ENCODE measurements around the gene ABCG5.

The ABCG5 gene

DNA sequence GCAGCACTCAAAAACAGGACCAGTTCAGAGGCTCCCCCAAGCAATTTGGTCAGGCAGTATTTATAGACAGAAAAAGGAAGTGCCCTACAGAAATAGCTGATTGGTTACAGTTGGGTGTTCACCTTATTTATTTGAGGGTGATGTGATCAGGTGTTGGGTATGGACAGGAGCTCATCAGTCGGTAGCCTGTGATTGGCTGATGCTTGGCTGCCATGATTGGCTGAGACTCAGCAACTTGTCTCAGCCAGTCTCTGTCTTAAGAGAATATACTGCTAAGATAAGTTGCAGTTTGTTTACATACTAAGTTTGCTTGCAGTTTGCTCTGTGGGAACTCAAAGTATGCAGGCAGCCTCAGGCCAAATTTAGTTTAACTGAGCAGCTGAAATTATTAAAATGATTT, 9.6 kb upstream of the ABCG5 start:
- Histone ChIP-seq H3K14ac (ENCODE audit: low read length) (no peak overlapping the region), H4K8ac (ENCODE audit: low read depth, low read length) (no peak overlapping the region), H3K27ac (ENCODE audit: low read depth, low read length) (no peak overlapping the region), H3K18ac (ENCODE audit: low read length) (no peak overlapping the region), H2BK5ac (ENCODE audit: low read depth, low read length, poor library complexity) (no peak overlapping the region), H3K4me3 (ENCODE audit: low read depth, low read length) (no peak overlapping the region), H3K4me2 (ENCODE audit: low read length) (no peak overlapping the region), H3K23ac (ENCODE audit: low read length) (no peak overlapping the region), H3K9ac (ENCODE audit: low read length) (no peak overlapping the region), H2AK5ac (ENCODE audit: low read length) (no peak overlapping the region), H3K36me3 (ENCODE audit: control insufficient read depth in 1 of 2, insufficient read depth in 2 of 2, low read length in 2 of 2) (no peaks in the 10 kb centered on the region), H3K79me2 (ENCODE audit: control insufficient read depth, insufficient read depth, low read length, poor library complexity) (no peaks in the 10 kb centered on the region), H2AFZ (ENCODE audit: insufficient read depth, low read length, poor library complexity) (no peak overlapping the region), H4K91ac (ENCODE audit: low read depth, low read length) (no peak overlapping the region), H3K4me1 (ENCODE audit: control insufficient read depth in 1 of 2, insufficient read depth in 2 of 2, low read length in 2 of 2) (no peaks in the 10 kb centered on the region), H3K9me3 (ENCODE audit: insufficient read depth, low read depth, low read length) (no peaks in the 10 kb centered on the region), H3K27me3 (ENCODE audit: insufficient read depth, low read length) (no peaks in the 10 kb centered on the region), H2BK12ac (ENCODE audit: low read length) (no peak overlapping the region), H3K4ac (ENCODE audit: low read depth, low read length) (no peak overlapping the region), H2BK120ac (ENCODE audit: insufficient read depth, low read length, poor library complexity) (no peak overlapping the region), H3K79me1 (ENCODE audit: low read length) (no peaks in the 10 kb centered on the region), H4K12ac (ENCODE audit: low read depth, low read length) (no peak overlapping the region)
- DNase-seq: peak; percentile 5 to 38
- no CpG with 5 or more reads among the region's 1 CpG for WGBS (ENCODE audit: extremely low coverage, insufficient coverage, insufficient read length)

DNA sequence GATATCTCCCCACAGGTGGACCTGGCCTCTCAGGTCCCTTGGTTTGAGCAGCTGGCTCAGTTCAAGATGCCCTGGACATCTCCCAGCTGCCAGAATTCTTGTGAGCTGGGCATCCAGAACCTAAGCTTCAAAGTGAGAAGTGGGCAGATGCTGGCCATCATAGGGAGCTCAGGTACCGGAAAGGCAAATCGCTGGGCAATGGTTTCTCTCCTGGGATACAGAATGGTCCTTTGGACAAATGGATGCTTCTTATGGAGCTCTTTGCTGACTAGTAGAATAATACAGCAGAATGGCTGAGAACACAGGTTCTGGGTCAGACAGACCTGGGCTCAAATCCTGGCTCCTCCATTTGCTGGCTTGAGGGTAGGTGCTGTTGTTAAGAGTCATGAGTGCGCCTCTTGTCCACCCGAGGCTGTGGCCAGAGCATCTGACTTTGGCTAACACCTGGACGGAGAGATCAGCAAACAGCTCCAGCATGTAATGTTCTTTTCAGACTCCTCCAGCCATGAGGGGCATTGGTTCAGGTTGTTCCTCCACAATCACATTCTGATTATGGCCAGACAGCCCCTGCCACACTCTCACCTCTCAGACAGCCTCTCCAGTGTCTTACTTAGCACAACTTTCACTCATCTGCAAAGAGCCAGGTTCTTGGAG, 7.6 kb upstream of the ABCG5 start:
- Histone ChIP-seq H3K23ac (ENCODE audit: low read length) (no peak overlapping the region), H4K8ac (ENCODE audit: low read depth, low read length) (no peak overlapping the region), H3K4me1 (ENCODE audit: control insufficient read depth in 1 of 2, insufficient read depth in 2 of 2, low read length in 2 of 2) (no peaks in the 10 kb centered on the region), H3K27ac (ENCODE audit: low read depth, low read length) (no peak overlapping the region), H2BK5ac (ENCODE audit: low read depth, low read length, poor library complexity) (no peak overlapping the region), H3K4ac (ENCODE audit: low read depth, low read length) (no peak overlapping the region), H2BK12ac (ENCODE audit: low read length) (no peak overlapping the region), H2AK5ac (ENCODE audit: low read length) (no peak overlapping the region), H3K18ac (ENCODE audit: low read length) (no peak overlapping the region), H3K27me3 (ENCODE audit: insufficient read depth, low read length) (no peaks in the 10 kb centered on the region), H3K9ac (ENCODE audit: low read length) (no peak overlapping the region), H3K36me3 (ENCODE audit: control insufficient read depth in 1 of 2, insufficient read depth in 2 of 2, low read length in 2 of 2) (no peaks in the 10 kb centered on the region), H4K12ac (ENCODE audit: low read depth, low read length) (no peak overlapping the region), H3K9me3 (ENCODE audit: insufficient read depth, low read depth, low read length) (no peaks in the 10 kb centered on the region), H3K79me2 (ENCODE audit: control insufficient read depth, insufficient read depth, low read length, poor library complexity) (no peaks in the 10 kb centered on the region), H3K4me3 (ENCODE audit: low read depth, low read length) (no peak overlapping the region), H3K79me1 (ENCODE audit: low read length) (no peaks in the 10 kb centered on the region), H4K91ac (ENCODE audit: low read depth, low read length) (no peak overlapping the region), H2AFZ (ENCODE audit: insufficient read depth, low read length, poor library complexity) (no peak overlapping the region), H3K14ac (ENCODE audit: low read length) (no peak overlapping the region), H2BK120ac (ENCODE audit: insufficient read depth, low read length, poor library complexity) (no peak overlapping the region), H3K4me2 (ENCODE audit: low read length) (no peak overlapping the region)
- no CpG with 5 or more reads among the region's 5 CpGs for WGBS (ENCODE audit: extremely low coverage, insufficient coverage, insufficient read length)
- DNase-seq: no peak

DNA sequence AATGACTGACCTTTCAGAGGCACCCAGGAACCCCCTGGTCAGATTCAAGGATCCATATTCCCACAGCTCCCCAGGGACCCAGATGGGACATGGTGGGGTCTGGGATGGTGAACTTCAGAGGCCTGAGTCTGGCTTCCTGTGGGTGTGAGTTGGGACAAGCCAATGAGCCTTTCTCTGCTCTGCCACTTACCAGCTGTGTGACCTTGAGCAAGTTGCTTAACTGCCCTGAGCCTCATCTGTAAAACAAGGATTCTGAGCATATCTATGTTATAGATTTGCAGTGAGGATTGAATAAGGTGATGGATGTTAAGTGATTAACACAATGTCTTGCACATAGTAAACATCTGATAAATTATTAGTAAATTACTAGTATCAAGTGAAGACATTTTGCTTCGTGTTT, 6.5 kb upstream of the ABCG5 start:
- Histone ChIP-seq H3K4me1 (ENCODE audit: control insufficient read depth in 1 of 2, insufficient read depth in 2 of 2, low read length in 2 of 2) (no peaks in the 10 kb centered on the region), H4K91ac (ENCODE audit: low read depth, low read length) (no peak overlapping the region), H3K36me3 (ENCODE audit: control insufficient read depth in 1 of 2, insufficient read depth in 2 of 2, low read length in 2 of 2) (no peaks in the 10 kb centered on the region), H3K14ac (ENCODE audit: low read length) (no peak overlapping the region), H2AK5ac (ENCODE audit: low read length) (no peak overlapping the region), H2AFZ (ENCODE audit: insufficient read depth, low read length, poor library complexity) (no peak overlapping the region), H2BK12ac (ENCODE audit: low read length) (no peak overlapping the region), H3K4me2 (ENCODE audit: low read length) (no peak overlapping the region), H3K18ac (ENCODE audit: low read length) (no peak overlapping the region), H3K79me2 (ENCODE audit: control insufficient read depth, insufficient read depth, low read length, poor library complexity) (no peaks in the 10 kb centered on the region), H4K12ac (ENCODE audit: low read depth, low read length) (no peak overlapping the region), H3K9ac (ENCODE audit: low read length) (no peak overlapping the region), H2BK120ac (ENCODE audit: insufficient read depth, low read length, poor library complexity) (no peak overlapping the region), H3K23ac (ENCODE audit: low read length) (no peak overlapping the region), H4K8ac (ENCODE audit: low read depth, low read length) (no peak overlapping the region), H3K4ac (ENCODE audit: low read depth, low read length) (no peak overlapping the region), H3K4me3 (ENCODE audit: low read depth, low read length) (no peak overlapping the region), H3K79me1 (ENCODE audit: low read length) (no peaks in the 10 kb centered on the region), H3K9me3 (ENCODE audit: insufficient read depth, low read depth, low read length) (no peaks in the 10 kb centered on the region), H3K27me3 (ENCODE audit: insufficient read depth, low read length) (no peaks in the 10 kb centered on the region), H2BK5ac (ENCODE audit: low read depth, low read length, poor library complexity) (no peak overlapping the region), H3K27ac (ENCODE audit: low read depth, low read length) (no peak overlapping the region)
- no CpG with 5 or more reads among the region's 1 CpG for WGBS (ENCODE audit: extremely low coverage, insufficient coverage, insufficient read length)
- DNase-seq: no peak

DNA sequence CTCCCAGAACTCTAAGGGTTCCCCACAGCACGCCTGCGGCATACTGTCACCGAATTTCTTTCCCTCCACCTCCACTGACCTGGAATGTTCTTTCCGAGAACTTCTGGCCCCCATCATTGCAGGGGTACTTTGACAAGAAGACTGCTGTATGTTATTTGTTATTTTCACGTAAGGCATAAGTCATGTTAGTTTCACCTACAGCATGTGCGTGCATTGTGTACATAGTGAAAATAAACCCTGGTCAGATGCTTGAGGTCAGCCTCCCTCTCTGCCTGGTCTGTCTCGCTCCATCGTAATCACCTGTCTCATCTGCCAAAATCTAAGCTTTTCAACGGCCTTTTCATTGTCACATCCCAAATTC, 4.2 kb upstream of the ABCG5 start:
- no peak overlapping the region for H4K91ac ChIP-seq (ENCODE audit: low read depth, low read length)
- H2BK12ac ChIP-seq (ENCODE audit: low read length): no peak overlapping the region
- no peaks in the 10 kb centered on the region for H3K79me1 ChIP-seq (ENCODE audit: low read length)
- H3K4ac ChIP-seq (ENCODE audit: low read depth, low read length): no peak overlapping the region
- H2BK5ac ChIP-seq (ENCODE audit: low read depth, low read length, poor library complexity): no peak overlapping the region
- no peaks in the 10 kb centered on the region for H3K79me2 ChIP-seq (ENCODE audit: control insufficient read depth, insufficient read depth, low read length, poor library complexity)
- H3K9ac ChIP-seq (ENCODE audit: low read length): no peak overlapping the region
- DNase-seq: no peak
- no peaks in the 10 kb centered on the region for H3K27me3 ChIP-seq (ENCODE audit: insufficient read depth, low read length)
- no peaks in the 10 kb centered on the region for H3K9me3 ChIP-seq (ENCODE audit: insufficient read depth, low read depth, low read length)
- no peak overlapping the region for H2AFZ ChIP-seq (ENCODE audit: insufficient read depth, low read length, poor library complexity)
- WGBS (ENCODE audit: extremely low coverage, insufficient coverage, insufficient read length): no CpG with 5 or more reads among the region's 9 CpGs
- no peak overlapping the region for H4K12ac ChIP-seq (ENCODE audit: low read depth, low read length)
- H3K36me3 ChIP-seq (ENCODE audit: control insufficient read depth in 1 of 2, insufficient read depth in 2 of 2, low read length in 2 of 2): no peaks in the 10 kb centered on the region
- H3K4me1 ChIP-seq (ENCODE audit: control insufficient read depth in 1 of 2, insufficient read depth in 2 of 2, low read length in 2 of 2): no peaks in the 10 kb centered on the region
- no peak overlapping the region for H3K23ac ChIP-seq (ENCODE audit: low read length)
- no peak overlapping the region for H2AK5ac ChIP-seq (ENCODE audit: low read length)
- H3K14ac ChIP-seq (ENCODE audit: low read length): no peak overlapping the region
- no peak overlapping the region for H3K18ac ChIP-seq (ENCODE audit: low read length)
- H3K4me2 ChIP-seq (ENCODE audit: low read length): no peak overlapping the region
- no peak overlapping the region for H3K27ac ChIP-seq (ENCODE audit: low read depth, low read length)
- no peak overlapping the region for H4K8ac ChIP-seq (ENCODE audit: low read depth, low read length)
- H3K4me3 ChIP-seq (ENCODE audit: low read depth, low read length): no peak overlapping the region
- no peak overlapping the region for H2BK120ac ChIP-seq (ENCODE audit: insufficient read depth, low read length, poor library complexity)
